Measurements from ENCODE around the gene CEP57.
A peak's percentile ranks its signal among the peaks of the same experiment; 100 is the strongest.
"Not testable (repeated sequence)": the region's sequence is repeated elsewhere in the genome, so short reads cannot be mapped to it uniquely, and the experiment has no call there.

CEP57 gene

DNA sequence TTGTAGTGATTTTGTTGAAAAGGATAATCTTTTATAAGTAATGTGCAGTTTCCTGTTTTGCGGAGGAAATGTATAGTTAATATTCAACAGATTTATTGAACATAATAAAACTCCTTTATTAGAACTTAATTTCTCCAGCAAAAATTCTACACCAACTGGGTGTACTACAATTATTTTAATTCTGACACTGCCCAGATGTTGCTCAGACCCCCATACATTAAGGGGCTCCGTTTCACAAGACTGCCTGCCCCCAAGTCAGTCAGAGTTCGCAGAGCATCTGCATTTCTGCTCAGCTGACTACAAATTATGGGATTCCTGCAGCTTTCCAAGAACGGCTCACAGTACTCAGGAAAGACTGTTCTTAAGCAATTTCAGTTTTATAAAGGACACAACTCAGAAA lies 6.2 kb downstream of the CEP57 start:
- DNase-seq, result no peak

DNA sequence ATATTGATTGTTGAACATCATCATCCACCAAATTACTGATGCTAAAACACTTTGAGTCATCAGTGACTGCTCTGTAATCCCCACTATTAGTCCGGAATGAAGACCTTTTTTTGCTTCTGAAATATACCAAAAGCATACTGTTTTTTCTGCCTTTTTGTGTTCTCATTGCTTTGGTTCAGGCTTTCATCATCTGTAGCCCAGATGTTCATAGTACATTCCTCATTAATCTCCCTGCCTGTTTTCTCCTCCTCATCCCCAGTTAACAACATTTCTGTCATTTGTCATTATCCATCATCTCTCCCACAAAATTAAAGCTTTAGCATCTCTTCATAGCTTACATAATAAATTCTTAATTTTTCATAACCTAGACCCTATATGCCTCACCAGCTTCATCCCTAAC lies 9.2 kb downstream of the CEP57 start:
- DNase-seq, result no peak

DNA sequence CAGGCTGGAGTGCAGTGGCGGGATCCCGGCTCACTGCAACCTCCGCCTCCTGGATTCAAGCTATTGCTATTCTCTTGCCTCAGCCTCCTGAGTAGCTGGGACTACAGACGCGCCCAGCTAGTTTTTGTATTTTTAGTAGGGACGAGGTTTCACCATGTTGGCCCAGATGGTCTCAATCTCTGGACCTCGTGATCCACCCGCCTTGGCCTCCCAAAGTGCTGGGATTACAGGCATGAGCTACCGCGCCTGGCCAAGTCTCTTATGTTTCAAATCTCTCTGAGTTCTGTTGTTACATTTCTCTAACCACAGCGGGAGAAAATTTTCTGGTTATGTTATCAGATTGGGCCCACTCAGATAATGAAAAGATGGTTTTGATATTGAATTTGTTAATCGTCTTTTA lies 10.1 kb downstream of the CEP57 start:
- DNase-seq, result no peak

DNA sequence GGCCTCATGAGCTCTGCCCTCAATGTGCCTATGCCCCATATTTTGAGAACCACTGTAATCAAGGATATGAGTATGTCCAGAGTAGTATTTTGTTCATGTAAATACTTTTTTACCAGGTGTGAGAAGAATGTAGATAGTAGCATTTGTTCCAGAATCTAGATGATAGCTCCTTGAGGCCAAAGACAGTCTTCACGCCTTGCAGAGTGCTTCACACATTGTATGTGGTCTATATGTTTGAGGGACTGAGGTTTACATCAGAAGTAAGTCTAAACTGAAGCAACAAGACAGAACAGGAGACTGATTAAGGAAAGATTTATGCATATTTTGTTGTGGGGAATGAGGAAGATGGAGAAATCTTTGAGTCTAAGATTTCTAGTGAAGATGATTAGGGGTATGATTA lies 12.5 kb downstream of the CEP57 start:
- no peak for DNase-seq

DNA sequence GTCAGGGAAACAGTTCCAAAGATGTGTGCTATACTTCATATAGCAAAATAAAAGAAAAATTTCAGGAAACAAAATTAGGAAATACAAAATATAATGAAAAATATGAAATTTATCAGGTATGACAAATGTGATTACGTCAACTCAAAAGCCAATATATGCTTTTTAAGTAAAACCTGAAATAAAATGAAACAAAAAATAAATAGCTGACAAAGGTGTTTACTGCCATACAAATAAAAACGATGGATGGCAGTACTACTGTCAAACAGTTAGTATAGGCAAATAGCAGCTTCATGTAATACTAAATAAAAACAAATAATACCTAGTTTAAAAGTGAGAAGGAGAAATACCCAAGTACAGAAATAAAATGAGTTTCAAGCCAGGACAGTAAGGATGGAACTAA lies 13.7 kb downstream of the CEP57 start:
- no peak for DNase-seq

DNA sequence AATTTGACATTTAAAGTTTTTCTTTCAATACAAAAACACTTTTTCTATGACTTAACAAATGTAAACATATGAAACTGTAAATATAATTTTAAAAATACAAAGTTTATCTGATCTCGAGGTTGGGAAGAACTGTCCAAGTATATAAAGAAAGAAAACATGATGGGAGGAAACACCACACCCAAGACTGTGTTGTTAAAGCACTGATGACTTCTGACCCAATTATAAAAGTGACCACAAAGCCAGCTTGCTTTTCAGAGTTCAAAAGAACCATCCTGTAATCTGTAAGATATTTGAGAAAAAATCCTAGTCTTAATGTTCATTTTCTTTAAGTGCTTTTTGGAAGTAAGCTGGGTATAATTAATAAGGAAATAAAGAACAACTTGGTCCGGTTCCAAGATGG lies 15.6 kb downstream of the CEP57 start:
- DNase-seq, result no peak

DNA sequence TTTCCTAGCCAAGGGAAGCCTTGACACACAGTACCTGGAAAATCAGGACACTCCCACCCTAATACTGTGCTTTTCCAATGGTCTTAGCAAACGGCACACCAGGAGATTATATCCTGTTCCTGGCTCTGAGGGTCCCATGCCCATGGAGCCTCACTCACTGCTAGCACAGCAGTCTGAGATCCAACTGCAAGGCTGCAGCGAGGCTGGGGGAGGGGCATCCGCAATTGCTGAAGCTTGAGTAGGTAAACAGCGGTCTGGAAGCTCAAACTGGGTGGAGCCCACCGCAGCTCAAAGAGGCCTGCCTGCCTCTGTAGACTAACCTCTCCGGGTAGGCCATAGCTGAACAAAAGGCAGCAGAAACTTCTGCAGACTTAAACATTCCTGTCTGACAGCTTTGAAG lies 16.2 kb downstream of the CEP57 start:
- DNase-seq, result not testable (repeated sequence)

DNA sequence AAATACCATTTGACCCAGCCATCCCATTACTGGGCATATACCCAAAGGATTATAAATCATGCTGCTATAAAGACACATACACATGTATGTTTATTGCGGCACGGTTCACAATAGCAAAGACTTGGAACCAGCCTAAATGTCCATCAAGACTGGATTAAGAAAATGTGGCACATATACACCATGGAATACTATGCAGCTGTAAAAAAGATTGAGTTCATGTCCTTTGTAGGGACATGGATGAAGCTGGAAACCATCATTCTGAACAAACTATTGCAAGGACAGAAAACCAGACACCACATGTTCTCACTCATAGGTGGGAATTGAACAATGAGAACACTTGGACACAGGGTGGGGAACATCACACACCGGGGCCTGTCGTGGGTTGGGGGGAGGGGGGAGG lies 20.8 kb downstream of the CEP57 start:
- DNase-seq, result not testable (repeated sequence)

DNA sequence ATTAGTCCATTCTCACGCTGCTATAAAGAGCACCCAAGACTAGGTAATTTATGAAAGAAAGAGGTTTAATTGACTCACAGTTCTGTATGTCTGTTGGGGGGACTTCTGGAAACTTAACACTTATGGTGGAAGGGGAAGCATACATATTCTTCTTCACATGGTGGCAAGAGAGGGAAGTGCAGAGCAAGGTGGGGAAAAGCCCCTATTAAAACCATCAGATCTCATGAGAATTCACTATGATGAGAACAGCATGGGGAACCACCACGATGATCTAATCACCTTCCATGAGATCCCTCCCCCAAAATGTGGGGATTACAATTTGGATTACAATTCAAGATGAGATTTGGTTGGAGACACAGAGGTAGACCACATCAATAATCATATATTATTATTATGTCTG lies 25.7 kb downstream of the CEP57 start:
- DNase-seq, result no peak

DNA sequence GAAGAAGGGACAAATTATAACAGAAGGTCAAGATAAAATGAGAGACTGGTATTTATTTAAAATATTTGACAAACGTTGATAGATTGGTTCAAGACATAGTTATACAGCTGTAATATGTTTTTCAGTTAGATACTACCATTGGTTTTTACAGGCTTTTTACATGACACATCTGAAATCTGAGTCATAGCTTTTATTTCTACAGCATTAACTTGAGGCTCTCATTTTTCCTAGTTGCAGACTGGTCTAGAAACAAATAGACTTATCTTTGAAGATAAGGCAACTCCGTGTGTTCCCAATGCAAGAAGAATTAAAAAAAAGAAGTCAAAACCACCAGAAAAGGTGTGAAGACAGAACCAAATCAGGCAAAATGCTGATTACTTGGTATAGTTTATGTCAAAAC lies 31.3 kb downstream of the CEP57 start:
- DNase-seq, result no peak

DNA sequence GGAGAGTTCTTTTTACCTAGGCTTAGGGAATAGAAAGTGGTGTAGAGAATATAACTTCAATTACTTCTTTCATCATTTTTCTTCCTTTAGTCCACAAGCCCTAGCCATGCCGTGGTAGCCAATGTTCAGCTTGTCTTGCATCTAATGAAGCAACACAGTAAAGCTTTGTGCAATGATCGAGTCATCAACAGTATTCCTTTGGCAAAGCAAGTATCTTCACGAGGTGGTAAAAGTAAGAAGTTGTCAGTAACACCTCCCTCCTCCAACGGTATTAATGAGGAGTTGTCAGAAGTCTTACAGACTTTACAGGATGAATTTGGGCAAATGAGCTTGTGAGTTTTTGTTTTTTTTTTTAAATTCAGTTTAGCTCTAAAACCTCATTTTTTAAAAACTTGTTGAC lies 37.4 kb downstream of the CEP57 start:
- DNase-seq, result no peak

DNA sequence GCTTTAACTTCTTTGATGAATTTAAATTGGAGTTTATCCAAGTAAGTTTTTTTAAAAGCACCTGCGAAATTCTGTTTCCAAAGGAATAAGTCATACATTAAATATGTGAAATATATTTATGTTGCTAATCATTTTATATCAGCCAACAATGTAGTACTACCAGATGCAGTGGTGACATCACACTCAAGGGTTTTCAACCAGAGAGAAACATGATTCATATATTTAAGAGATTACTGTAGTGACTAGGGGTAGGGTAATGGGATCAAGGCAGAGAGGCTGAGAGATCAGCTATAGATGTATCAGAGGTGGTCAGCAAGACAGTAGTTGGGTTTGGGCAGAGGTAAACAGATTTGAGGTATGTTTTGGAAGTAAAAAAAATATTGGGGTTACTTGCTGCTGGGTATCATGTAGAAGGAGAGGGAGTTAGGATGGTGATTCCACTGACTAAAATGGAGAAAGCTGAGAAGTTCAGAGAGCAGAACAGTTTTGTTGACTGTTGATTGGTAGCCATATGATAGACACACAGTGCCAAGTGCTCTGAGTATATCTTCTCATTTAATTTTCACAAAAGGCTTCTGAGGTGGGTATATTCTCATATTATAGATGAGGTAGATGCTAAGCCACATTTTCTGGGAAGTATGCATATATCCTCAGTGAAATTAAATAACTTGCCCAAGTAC lies 39.4 kb downstream of the CEP57 start:
- DNase-seq, result no peak

DNA sequence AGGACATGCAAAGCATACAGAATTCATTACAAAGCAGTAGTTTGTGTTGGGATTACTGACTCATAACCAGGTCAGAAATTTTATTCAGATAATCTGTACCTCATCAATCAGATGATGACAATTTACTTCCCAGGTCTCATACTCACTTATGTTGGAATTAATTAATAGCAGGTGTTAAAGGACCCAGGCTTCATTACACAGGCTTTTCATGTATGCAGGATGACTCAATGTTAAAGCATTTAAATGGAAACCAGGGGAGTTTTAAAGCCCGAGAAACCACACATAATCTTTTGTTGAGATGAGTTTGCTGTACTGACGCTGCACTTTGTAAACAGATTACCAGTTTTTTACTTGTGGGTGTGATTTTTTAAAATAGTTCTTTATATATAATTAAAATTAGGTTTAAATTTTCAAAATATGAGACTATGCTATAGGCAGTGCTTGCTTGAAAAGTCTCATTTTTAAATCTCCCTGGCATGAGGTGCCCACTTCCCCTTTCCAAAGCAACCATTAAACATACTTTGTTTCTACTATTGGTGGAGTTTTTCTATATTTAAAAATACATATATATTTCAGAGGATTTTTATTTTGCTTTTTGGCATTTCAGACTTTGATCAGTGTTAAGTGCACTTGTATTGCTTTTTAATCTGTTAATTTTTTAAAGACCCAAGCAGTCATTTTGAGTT lies 41.0 kb downstream of the CEP57 start:
- no peak for DNase-seq

DNA sequence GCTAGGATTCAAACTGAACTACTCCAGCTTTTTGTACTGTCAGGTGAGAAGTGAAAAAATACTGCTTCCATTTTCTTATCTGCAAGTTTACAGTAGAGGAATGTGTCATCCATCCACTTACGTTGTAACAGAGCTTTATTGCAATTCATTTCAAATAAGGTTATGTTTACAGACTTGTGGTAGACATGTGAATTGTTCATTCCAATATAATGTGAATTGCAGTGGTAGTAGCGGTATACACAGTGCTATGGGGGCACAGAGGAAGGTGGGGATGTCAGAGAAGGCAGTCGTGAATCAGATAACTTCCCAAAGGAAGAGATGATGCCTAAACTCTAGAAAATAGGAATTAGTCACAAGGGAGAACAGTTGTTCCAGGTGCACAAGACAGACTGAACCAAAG lies 42.5 kb downstream of the CEP57 start:
- DNase-seq, result no peak

DNA sequence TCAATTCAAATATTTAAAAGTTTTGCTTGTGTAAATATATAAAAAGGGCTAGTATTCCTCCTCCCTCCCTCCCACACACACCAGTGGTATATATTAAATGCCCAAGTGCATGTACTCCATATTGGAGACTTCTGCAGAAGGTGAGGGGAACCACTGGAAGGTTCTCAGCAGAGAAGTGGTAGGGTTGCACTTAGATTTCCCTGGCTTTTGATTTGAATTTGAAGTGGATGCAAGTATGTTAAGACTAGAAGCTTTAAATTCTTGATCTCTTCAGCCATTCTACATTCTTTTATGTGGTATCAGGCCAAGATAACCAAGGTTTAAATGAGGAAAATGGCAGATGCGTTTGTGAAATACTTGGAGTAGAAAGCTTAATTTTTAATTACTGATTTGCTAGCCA lies 43.1 kb downstream of the CEP57 start:
- DNase-seq, result no peak

DNA sequence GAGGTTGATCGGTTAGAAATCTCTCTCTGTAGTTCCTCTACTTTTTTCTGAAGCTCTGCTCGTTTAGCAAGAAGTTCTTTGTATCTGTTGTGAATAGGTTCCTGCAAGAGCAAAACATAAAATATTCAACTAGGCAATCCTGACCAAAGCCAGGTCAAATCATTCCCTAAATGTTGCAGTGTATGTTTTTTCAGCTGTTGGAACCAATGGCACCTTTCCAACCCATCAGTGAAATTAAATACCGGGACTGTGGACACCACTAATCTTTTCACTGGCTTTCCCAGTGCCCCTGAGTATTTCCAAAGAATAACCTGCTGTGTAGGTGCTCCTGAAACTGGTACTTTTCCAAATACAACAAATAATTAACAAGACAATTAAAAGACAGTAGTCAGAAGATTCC lies 45.1 kb downstream of the CEP57 start:
- no peak for DNase-seq

DNA sequence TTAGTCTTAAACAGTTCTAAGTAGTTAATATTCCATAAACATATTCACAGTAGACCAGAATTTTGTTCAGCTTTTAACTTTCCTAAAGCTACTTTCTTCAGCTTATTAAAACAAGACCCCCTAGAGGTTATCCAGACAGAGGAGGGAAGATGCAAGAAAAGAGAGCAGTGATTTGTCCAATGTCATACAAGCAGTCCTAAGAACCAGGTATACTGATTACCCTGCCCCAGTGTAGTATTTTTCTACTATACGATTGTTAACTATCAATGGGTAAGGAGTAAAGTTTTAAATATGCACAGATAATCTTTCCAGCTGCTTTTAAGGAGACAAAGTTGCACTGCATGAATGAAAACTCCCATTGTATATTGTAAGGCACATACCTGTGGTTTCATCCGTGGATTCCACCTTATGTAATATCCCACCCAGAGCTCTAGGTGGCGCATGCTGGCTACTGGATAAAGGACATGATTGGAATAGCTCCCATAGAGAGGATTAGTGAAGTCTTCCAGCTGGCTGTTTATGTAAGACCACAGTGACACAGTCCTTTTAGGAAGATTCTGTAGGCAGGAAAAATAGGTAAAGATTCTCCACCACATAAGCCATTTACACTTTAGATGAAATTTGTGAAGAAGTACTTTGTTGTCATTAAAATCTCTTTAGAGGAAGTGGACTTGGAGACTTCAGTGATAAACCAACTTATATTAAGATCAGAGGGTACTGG lies 45.6 kb downstream of the CEP57 start:
- peak in 32 of 56 donors; percentile 1 to 59 (median 8) for DNase-seq

DNA sequence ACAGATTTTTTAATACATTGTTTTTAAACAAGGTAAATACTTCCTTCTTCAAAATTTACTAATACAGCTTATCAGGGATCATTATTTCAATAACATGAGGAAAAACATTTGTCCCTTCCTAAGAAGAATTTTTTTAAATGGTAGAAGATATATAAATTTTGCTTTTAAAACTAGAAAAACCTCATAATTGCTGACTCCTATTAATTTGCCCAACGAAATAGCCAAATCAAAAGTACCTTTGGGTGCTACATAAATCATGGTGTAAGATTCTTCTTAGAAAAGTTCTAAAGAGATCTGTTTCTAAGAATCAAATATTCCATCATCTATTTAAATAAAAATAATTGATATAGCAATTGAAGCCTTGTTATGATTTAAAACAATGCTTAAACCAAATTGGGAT lies 54.9 kb downstream of the CEP57 start:
- DNase-seq, result no peak

DNA sequence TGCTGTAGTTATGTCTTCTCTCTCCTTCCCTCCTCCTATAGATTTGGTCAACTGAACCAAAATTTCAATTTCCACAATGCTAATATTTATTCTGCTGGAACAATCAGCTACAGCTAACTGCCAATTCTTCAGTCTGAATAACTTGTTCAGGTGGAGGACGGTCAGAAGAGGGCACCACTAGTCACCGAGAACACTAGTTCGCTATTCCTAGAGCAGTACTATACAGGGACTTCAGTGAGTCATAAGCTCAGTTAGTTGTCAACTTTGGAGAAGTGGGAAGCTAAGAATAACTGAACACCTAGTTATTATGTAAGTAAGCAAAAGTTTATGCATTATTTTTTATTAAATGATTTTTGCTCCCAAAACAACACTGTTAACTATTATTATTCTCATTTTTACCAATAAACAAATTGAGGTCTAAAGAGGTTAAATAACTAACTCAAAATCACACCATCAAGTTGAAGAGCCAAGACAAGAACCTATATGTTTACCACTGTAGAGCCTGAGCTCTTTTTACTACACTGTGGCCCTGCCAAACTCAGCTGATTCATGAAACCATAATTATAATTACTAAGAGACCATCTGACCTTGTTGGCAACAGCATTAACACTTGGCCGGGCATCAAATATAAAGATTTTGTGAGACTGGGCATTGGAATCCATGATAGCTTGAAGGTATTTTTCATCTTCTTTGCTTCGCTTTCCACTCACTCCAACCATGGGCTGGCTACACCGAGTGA lies 59.0 kb downstream of the CEP57 start:
- peak in 30 of 56 donors; percentile 2 to 69 (median 22) for DNase-seq

DNA sequence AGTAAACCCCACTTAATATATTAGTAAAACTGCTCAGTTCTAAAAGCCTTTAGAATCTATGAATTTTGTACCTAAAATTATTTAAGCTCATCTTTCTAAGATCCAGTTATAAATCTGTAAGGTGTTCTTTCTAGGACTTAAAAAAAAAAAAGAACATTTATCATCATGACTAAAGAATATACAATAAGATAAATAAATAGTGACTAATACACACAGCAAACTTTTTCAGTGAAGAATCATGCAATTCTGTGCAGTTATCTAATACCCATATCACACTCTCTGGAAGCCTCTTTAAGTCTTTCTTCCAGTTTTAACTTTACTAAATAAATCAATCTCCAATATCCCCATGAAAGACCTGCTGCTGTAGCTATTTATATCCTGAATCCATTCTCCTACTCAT lies 59.8 kb downstream of the CEP57 start:
- no peak for DNase-seq

DNA sequence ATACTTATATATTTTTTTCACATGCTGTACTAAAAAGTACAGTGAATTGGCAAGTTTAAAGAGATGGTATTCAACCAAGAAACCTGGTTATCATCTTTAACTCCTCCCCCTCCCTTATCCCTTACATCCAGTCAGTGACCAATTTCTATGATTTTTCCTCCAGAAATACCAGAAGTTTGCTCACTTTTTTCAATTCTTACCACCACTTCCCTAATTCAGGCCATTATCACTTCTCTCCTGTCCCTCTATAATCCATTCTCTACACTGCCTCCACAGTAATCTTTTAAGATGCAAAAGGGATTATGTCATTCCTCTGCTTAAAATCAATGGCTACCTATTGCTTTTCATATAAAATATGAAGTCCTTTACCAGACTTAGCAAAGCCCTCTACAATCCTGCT lies 62.8 kb downstream of the CEP57 start:
- DNase-seq, result no peak

DNA sequence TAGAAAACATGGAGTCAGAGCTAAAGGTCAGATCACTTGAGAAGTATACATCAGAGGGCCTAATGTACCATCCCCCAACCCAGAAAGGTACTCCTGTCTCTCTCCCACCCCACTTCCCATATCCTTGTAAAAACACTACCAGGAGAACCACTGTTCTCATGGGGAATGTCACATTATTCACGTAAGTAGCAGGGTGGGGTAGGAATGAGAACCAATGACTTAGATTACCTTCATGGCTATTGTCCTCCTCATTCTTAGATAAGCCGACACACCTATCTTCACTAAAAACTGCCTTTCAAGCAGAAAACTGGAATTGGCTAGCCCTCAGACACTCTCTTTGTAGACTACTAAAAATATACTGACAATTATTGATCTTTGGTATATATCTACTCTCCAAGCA lies 63.6 kb downstream of the CEP57 start:
- no peak for DNase-seq
